NCI-H2029 (cell line): ENCODE data around the gene INSC.

Source experiments
- DNase-seq: peaks from one replicate; lab custom pipeline; 2025; lab: John Stamatoyannopoulos, UW

INSC gene

DNA sequence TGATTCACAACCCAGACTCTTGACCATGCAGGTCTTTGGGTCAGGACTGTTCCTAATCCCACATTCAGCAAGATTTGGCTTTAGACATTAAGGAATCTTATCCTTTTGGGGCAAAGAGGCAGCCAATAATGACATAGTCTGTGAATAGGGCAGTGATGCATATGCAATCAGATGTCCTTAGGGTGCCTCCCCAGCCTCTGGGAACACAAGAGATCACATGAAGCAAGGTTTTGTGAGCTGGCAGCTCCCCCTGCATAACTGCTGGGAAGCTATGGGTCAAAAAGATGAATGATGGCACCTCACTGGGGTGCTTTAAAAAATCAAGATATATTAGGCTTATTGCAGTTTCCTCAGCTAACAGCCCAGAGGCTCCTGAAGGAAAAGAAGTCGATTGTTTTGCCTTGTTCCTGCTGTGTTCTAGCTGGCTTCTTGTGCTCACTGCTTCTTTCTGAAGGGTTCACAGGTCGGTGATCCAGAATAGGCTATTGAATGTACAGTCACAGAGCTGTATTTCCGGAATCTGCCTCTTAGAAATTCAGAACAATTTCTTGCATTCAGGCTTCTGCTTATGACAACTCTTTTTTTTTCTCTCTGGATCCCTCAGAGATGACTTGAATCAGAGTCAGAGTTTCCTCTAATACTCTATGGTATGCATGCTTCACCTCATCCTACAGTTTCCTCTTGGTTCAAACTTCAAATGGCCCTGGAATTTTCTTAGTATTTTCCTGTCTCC is 31.7 kb downstream of the INSC start:
- DNase-seq, result no peak

DNA sequence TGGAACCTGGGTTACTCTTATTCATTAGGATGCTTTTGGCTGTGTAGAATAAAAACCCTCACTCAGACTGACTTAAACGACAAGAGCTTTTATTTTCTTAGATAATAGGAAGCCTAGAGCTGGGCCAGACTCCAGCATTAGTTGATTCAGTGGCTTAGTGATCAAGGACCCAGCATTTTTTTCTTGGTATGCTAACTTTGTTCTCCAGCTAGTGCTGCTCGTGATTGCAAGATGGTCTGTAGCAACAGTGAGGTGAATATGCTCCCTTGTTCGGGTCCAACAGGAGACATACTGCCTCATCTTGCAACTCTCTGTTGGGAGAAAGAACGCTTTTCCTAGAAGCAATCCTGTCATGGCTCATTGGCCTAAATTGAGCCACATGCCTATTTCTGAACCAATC is 33.4 kb downstream of the INSC start:
- no peak for DNase-seq

DNA sequence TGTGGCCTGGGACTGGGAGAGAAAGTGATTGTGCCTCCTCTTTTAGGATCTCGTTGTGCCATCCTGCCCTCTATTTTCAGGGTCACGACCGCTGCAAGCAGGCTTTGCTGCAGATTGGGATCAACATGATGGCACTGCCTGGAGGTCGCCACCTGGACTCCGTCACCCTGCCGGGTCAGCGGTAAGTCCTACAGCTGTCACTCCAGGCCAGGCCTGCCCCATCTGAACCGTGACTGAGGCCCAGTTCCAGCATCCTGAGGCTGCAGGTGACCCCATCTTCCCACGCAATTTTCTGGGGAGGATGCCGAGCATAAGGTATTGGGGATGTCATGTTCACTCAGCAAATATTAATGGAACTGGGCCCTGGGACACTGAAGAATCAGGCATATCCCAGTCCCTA is 34.3 kb downstream of the INSC start:
- DNase-seq, result no peak

- no peak for DNase-seq
These were observed 35.8 kb downstream of the INSC start for GRCh38 chr11:15150507-15150906.

GRCh38 chr11:15153231-15153630 is 38.5 kb downstream of the INSC start:
- DNase-seq, result no peak

GRCh38 chr11:15157181-15157580 is 42.5 kb downstream of the INSC start:
- no peak for DNase-seq

GRCh38 chr11:15157606-15158137 is 42.9 kb downstream of the INSC start:
- no peak for DNase-seq

- no peak for DNase-seq
These were observed 43.8 kb downstream of the INSC start for GRCh38 chr11:15158351-15159015.

DNA sequence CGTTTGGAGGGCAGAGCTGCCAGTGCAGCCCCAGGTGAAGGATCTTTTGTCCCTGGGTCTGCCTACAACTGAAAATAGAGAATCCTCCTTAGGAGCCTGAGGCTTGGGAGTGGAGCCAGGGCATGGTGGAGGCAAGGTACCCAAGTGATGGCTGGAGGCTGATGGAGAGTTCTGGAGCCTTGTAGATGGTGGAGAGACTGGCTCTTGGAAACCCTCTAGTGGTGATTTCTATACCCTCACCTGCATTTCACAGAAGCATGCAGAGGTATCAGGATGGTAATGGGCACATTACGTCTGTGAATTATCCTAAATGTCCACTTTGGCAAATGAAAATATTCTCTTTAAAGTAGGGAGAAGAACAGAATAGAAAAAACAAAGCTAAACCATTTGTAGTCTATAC is 44.4 kb downstream of the INSC start:
- DNase-seq, result no peak

- DNase-seq, result no peak
These were observed 47.1 kb downstream of the INSC start for GRCh38 chr11:15161790-15162189.

DNA sequence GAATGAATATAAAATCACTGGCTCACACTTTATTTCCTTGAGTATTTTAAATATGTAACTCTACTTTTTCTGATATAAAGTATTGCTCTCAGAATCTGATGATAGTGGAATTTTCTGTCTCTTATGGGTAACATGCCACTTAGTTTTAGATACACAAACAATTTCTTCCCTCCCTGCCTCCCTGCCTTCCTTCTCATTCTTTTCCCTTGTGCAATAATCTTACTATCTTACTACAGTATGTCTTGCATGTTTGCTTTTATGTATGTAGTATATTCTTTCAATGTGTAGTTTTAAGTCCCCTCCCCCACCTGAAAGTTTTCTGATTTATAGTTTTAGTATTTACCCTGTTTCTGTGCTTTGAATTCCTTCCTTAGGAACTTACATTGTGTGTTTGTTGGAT is 48.4 kb downstream of the INSC start:
- DNase-seq, result no peak

DNA sequence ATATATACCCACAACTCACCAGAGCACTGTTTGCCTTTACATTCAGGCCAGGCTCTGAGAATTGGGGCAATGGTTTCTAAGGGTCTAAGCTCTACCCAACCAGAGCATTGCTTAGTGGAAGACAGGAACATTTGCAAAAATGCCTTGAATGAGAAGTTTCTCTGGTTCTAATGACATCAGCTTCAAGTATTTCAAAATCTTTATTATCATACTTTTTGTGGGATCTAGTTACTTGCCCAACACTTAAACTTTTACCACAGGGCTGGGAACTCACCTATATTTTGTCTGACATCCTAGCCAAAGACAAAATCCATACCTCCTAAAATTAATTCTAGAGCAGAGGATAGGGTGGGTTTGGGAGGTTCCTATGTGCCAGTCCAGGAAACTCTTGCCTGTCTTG is 51.5 kb downstream of the INSC start:
- DNase-seq, result no peak

- peak; percentile 4 for DNase-seq
These were observed 55.3 kb downstream of the INSC start for GRCh38 chr11:15169815-15170551.

- DNase-seq, result no peak
These were observed 56.0 kb downstream of the INSC start for GRCh38 chr11:15170698-15171097.

- DNase-seq, result no peak
These were observed 57.2 kb downstream of the INSC start for GRCh38 chr11:15171956-15172355.

GRCh38 chr11:15175831-15176230 is 61.1 kb downstream of the INSC start:
- DNase-seq, result no peak

- no peak for DNase-seq
These were observed 62.0 kb downstream of the INSC start for GRCh38 chr11:15176646-15177163.

GRCh38 chr11:15177491-15177890 is 62.8 kb downstream of the INSC start:
- DNase-seq, result no peak

- DNase-seq, result no peak
These were observed 63.5 kb downstream of the INSC start for GRCh38 chr11:15178214-15178613.

DNA sequence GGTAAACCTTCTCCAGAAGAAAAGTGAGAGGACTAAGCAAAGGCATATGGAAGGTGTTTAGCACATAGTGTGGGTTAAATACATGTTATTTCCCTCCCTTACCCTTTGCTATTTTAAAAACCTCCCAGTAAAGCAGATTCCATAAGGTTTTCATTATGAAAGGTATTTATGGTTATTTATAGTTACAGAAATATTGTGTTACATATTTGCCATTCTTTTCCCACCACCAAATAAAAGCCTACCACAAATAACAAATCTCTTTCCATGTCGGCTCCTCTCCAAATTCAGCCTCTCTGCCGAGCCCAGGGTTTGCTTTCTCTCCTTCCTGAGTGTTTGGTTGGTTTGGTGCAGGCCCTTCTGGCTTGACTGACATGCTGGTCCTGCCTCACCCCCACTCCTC is 64.4 kb downstream of the INSC start:
- no peak for DNase-seq

DNA sequence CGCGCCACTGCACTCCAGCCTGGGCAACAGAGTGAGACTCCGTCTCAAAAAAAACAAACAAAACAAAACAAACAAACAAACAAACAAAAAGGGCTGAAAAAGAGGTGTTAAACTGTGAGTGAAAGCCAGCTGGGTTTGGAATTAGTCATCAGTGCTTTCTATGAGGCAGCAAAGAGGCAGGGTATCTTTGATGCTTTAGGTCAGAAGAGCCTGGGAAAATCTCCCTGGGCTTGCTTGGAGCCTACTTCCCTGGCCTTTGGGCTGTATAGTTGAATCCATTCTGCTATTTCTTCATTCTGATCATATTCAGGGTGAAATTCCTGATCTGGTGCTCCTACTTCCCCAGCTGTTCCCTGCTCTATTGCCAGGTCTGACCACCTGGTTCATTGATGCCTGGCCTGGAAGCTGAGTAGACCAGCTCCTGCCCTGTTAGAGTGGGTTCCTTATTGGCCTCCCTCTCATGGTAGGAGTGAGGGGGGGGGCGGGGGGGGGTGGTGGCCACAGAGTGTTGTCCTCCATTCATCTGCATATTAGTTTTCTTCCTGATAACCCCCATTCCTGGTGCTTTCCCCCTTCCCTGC is 65.6 kb downstream of the INSC start:
- DNase-seq, result no peak

DNA sequence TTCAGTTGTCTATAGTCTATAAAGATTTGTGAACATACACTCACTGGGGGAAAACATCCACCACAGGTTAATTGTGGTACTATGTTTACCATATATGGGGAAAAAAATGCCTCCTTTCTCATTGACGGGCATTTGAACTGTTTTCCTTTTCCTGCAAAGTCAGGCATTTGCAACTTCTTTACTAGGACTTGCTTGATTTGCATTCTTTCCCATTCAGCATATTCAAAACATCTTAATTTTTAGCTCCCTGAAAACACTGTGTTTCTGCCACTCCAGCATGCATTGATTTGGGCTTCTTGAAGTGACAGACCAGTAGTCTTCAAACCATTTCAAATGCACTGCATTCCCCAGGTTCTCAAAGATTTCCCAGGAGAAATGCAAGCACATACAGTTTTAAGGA is 67.6 kb downstream of the INSC start:
- no peak for DNase-seq
